GM12864 (cell line): Measurements from ENCODE around the gene HSD11B2.

Experiments
- DNase-seq: peaks from one replicate; pipeline ENCODE4 v3.0.0-alpha.2; 2011; ENCODE audit warnings: low read depth
- H3K4me3 ChIP-seq: 2 replicates; pipeline ENCODE4 v1.5.1; 2011; ENCODE audit warnings: mild to moderate bottlenecking, low read depth, low read length, control low read depth
- TF ChIP-seq, protein P1 (sequence below): IDR thresholded peaks from 2 replicates; pipeline ENCODE4 v1.5.1; 2011; ENCODE audit warnings: low read depth, mild to moderate bottlenecking, moderate library complexity, low read length, control low read depth, inconsistent platforms; ENCODE audit errors: missing control alignments

The HSD11B2 gene

DNA sequence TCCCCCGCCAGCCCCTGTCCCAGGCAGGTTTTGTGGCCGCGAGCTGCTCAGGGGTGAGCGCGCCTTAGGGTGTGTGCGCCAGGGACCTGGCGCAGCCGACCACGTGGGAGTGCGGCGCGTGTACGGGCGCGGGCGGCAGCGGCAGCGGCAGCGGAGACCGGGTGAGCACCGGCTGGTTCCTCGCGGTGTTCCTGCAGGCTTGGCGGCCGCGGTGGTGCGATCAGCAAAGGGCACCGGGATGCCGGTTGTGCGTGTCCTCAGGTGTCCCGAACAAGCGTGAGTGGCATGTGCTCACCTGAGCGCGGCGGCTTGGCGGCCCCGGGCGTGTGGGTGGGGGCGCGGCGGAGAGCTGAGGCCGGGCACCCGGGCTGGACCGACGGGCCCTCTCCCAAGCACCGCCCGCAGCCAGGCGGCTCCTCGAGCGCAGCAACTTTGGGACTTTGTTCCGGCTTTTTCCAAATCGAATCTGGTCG is 381 bp upstream of the HSD11B2 start:
- DNase-seq = no peak
- TF ChIP-seq, protein P1, sequence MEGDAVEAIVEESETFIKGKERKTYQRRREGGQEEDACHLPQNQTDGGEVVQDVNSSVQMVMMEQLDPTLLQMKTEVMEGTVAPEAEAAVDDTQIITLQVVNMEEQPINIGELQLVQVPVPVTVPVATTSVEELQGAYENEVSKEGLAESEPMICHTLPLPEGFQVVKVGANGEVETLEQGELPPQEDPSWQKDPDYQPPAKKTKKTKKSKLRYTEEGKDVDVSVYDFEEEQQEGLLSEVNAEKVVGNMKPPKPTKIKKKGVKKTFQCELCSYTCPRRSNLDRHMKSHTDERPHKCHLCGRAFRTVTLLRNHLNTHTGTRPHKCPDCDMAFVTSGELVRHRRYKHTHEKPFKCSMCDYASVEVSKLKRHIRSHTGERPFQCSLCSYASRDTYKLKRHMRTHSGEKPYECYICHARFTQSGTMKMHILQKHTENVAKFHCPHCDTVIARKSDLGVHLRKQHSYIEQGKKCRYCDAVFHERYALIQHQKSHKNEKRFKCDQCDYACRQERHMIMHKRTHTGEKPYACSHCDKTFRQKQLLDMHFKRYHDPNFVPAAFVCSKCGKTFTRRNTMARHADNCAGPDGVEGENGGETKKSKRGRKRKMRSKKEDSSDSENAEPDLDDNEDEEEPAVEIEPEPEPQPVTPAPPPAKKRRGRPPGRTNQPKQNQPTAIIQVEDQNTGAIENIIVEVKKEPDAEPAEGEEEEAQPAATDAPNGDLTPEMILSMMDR = no peak
- peak overlapping the region; percentile 38 for H3K4me3 ChIP-seq

- TF ChIP-seq, protein P1 = no peak
- DNase-seq = no peak
- H3K4me3 ChIP-seq = no peak overlapping the region
Measured at GRCh38 chr16:67431775-67432505, 1.0 kb downstream of the HSD11B2 start.

GRCh38 chr16:67432506-67432890 is 1.6 kb downstream of the HSD11B2 start:
- TF ChIP-seq, protein P1 = no peak
- no peak for DNase-seq
- no peak overlapping the region for H3K4me3 ChIP-seq

DNA sequence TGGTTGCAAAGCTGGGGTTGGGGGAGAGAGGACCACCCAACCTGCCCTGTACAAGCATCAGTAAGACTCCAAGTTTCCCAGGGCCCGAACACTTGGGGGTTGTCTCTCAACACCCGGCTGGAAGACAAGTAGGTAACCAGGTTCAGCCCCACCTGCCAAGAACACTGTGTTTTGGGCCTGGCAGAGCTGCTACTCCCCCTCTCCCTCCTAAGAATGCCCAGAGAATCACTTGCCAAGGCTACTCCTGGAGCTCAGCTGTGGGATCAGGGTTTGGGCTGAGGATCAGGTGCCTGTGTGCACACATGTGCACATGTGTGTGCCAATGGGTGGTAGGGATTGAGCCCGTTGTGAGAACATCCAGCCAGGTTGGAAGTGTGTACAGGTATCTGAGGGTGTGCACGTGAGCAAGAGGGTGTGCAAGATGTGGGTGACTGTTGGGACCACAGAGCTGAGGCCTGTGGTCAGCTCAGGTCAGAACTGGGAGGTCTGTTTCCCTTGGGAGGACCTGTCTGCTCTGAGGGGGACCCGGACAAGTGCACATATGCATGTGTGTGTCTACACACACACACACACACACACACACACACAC is 2.3 kb downstream of the HSD11B2 start:
- no peak for DNase-seq
- no peak overlapping the region for H3K4me3 ChIP-seq
- TF ChIP-seq, protein P1 = no peak

- TF ChIP-seq, protein P1 = no peak
- no peak for DNase-seq
- H3K4me3 ChIP-seq = no peak overlapping the region
Measured at GRCh38 chr16:67435758-67436164, 4.8 kb downstream of the HSD11B2 start.

- no peak overlapping the region for H3K4me3 ChIP-seq
- DNase-seq = no peak
- TF ChIP-seq, protein P1 = no peak
Measured at GRCh38 chr16:67436640-67437193, 5.8 kb downstream of the HSD11B2 start.
